Measurements from ENCODE around the gene GREB1L.

Gene GREB1L

DNA sequence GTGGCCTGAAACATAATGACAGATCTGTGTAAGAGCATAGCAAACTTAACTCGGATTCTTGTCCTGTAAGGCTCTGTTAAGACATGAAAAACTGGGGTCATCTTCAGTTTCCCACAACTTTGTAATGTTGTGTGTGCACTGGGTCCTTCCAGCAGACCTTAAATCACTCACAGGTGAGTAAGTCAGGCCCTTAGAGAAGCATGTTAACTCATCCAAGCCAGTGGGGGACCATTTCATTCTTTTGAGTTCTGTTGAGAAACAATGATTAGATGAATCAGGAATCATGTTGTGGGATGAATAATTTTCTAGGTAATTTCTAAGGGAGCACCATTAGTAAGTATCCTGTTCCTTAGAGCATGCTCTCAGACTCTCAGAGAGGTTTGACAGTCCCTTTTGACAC lies 191.4 kb downstream of the GREB1L start:
- no peaks in the 10 kb centered on the region for H3K27me3 ChIP-seq
- H3K36me3 ChIP-seq, result no peaks in the 10 kb centered on the region
- H3K4me3 ChIP-seq (ENCODE audit: low read depth in 1 of 2, low read length in 1 of 2), result no peak overlapping the region
- H3K9me3 ChIP-seq, result no peaks in the 10 kb centered on the region
- no peaks in the 10 kb centered on the region for H3K4me1 ChIP-seq (ENCODE audit: control insufficient read depth in 1 of 2, insufficient read depth in 1 of 2, low read depth in 1 of 2, low read length in 1 of 2)
- H3K27ac ChIP-seq, result no peak overlapping the region
- TF ChIP-seq, protein P1, sequence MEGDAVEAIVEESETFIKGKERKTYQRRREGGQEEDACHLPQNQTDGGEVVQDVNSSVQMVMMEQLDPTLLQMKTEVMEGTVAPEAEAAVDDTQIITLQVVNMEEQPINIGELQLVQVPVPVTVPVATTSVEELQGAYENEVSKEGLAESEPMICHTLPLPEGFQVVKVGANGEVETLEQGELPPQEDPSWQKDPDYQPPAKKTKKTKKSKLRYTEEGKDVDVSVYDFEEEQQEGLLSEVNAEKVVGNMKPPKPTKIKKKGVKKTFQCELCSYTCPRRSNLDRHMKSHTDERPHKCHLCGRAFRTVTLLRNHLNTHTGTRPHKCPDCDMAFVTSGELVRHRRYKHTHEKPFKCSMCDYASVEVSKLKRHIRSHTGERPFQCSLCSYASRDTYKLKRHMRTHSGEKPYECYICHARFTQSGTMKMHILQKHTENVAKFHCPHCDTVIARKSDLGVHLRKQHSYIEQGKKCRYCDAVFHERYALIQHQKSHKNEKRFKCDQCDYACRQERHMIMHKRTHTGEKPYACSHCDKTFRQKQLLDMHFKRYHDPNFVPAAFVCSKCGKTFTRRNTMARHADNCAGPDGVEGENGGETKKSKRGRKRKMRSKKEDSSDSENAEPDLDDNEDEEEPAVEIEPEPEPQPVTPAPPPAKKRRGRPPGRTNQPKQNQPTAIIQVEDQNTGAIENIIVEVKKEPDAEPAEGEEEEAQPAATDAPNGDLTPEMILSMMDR (IDR thresholded peaks at IDR 0.05), result no peak

DNA sequence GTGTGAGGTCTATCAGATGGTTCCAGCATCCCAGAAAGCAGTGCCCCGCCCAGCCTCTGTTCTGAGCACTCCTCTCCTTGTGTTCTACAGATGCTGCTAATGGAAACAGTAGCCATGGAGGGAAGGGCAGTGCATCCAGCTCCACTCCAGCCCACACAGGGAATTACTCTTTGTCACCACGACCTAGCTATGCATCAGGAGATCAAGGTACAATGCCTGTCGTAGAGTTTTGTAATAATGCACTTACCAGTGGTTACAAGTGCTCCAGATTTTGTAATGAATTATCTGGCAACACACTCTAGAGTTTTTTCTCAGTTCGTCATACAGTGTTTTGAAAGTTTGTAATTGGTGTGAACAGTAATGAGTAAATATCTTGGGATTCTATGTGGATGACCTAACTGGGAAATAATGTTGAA lies 197.4 kb downstream of the GREB1L start:
- Histone ChIP-seq H3K4me1 (ENCODE audit: control insufficient read depth in 1 of 2, insufficient read depth in 1 of 2, low read depth in 1 of 2, low read length in 1 of 2) (no peaks in the 10 kb centered on the region), H3K27ac (no peak overlapping the region), H3K36me3 (no peaks in the 10 kb centered on the region), H3K9me3 (no peaks in the 10 kb centered on the region), H3K4me3 (ENCODE audit: low read depth in 1 of 2, low read length in 1 of 2) (no peak overlapping the region), H3K27me3 (peaks cover 16% of the 10 kb centered on the region)
- TF ChIP-seq, protein P1 (IDR thresholded peaks at IDR 0.05), result no peak

DNA sequence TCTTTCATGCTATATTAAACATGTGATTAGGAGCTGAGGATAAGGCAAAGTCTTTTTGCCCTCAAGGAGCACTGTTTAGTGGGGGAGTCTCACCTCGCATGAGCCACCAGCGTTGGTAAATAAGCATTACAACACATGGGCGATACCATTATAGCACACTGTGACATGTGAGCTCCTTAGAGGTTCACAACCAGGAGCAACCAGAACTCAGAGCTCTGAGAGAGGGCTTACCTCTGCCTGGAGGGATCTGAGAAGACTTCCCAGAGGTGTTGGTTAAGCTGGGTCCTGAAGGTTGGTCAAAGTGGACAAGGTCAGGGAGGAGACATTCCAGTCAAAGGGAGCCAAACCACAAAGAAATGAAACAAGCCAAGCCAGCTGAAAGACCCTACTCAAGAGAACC lies 199.6 kb downstream of the GREB1L start:
- no peaks in the 10 kb centered on the region for H3K9me3 ChIP-seq

DNA sequence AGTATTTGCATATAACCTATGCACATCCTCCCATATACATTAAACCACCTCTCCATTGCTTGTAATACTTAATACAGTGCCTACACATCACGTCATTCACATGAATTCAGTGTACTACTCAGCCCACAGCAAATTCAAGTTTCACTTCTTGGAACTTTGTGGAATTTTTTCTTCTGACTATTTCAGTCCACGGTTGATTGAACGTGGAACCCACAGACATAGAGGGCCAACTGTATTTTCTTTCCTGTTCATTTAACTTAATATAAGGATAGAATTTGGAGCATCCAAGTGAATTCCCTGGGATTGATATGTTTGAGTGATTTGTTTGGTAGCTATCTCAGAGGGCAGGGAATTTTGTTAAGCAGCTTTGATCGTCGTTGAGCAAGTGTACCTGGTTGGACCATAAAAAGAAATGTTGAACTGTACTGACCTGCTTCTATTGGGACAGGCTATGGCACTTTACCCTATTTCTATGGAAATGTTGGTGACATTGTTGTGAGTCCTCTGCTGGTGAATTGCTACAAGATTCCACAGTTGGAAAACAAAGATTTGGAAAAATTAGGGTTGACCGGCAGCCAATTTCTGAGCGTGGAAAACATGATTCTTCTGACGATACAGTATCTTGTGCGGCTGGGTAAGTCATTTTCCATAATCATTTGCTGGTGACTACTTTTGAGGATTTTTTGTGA lies 201.9 kb downstream of the GREB1L start:
- Histone ChIP-seq H3K9me3 (no peaks in the 10 kb centered on the region), H3K4me3 (ENCODE audit: low read depth in 1 of 2, low read length in 1 of 2) (no peak overlapping the region), H3K4me1 (ENCODE audit: control insufficient read depth in 1 of 2, insufficient read depth in 1 of 2, low read depth in 1 of 2, low read length in 1 of 2) (no peaks in the 10 kb centered on the region), H3K27me3 (peaks cover 22% of the 10 kb centered on the region), H3K36me3 (no peaks in the 10 kb centered on the region), H3K27ac (no peak overlapping the region)
- TF ChIP-seq, protein P1 (IDR thresholded peaks at IDR 0.05), result no peak

More for the DNA sequence above, 199.6 kb downstream of the GREB1L start:
- TF ChIP-seq, protein P1 (IDR thresholded peaks at IDR 0.05), result no peak
- Histone ChIP-seq H3K4me3 (ENCODE audit: low read depth in 1 of 2, low read length in 1 of 2) (no peak overlapping the region), H3K4me1 (ENCODE audit: control insufficient read depth in 1 of 2, insufficient read depth in 1 of 2, low read depth in 1 of 2, low read length in 1 of 2) (no peaks in the 10 kb centered on the region), H3K27me3 (peaks cover 16% of the 10 kb centered on the region), H3K36me3 (no peaks in the 10 kb centered on the region), H3K27ac (no peak overlapping the region)

DNA sequence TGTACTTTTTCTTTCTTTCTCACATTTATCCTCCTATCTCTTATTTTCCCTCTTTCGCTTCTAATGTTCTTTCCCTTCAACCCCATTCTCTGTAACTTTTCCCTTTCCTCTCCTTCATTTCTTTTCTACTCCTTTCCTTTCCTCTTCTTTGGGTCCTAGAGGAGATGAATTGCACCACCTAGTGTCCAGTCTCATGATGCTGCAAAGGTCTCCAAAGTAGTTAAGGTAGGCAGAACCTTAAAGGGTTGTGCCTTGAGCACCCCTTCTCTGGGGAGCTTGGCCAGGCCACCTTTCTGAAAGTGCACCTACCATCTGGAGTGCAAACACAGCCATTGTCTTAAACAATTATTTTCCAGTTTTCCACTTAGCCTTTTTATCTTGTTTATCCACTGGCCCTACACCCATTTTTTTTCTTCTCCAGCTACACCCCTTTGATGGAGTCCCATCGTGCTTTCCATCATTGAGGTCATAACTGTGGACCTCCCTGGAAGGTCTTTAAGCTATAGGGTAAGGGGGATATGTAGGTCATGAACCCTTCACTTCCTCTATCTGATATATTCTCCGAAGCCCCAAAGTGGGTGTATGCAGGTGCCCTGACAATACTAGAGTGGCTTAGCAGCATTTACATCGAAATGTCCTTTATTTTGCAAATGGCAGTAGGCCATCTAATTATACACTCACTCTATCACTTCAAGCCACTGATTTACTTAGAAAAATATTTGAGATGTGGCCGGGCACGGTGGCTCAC lies 202.6 kb downstream of the GREB1L start:
- H3K4me3 ChIP-seq (ENCODE audit: low read depth in 1 of 2, low read length in 1 of 2), result no peak overlapping the region
- H3K4me1 ChIP-seq (ENCODE audit: control insufficient read depth in 1 of 2, insufficient read depth in 1 of 2, low read depth in 1 of 2, low read length in 1 of 2), result no peaks in the 10 kb centered on the region
- H3K27me3 ChIP-seq, result peaks cover 15% of the 10 kb centered on the region
- no peaks in the 10 kb centered on the region for H3K36me3 ChIP-seq
- no peak overlapping the region for H3K27ac ChIP-seq
- H3K9me3 ChIP-seq, result no peaks in the 10 kb centered on the region
- TF ChIP-seq, protein P1 (IDR thresholded peaks at IDR 0.05), result no peak

All from neutrophil (primary cell).